Inferior parietal cortex (tissue), 1 donor: ENCODE results near the gene PTPRG.

Experiments
- DNase-seq: peaks from one replicate; pipeline ENCODE4 v3.0.0-alpha.2; 2016; ENCODE audit errors: extremely low spot score

The PTPRG gene

DNA sequence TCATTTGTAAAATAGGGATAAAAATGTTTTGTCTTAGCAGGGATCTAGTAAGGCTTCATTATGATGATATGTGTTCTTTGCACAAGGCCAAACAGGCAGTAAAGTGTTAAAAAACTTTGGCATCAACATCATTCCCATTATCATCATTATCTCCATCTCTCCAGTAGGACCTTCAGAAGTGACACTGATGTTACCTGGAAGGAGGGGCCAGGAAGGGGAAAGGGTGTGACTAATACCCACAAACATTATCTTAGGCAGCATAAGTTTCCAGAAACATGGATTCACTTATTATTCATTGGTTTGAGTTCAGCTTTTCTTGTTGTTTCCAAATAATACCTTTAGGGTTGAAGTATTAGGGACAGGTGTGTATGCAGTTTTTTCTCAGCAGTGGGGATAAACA, 399.6 kb downstream of the PTPRG start:
- no peak for DNase-seq

GRCh38 chr3:61961900-61962299, 400.5 kb downstream of the PTPRG start:
- no peak for DNase-seq

- DNase-seq: no peak
Observed at GRCh38 chr3:61964566-61964965, 403.2 kb downstream of the PTPRG start.

GRCh38 chr3:61965770-61966131, 404.4 kb downstream of the PTPRG start:
- no peak for DNase-seq

DNA sequence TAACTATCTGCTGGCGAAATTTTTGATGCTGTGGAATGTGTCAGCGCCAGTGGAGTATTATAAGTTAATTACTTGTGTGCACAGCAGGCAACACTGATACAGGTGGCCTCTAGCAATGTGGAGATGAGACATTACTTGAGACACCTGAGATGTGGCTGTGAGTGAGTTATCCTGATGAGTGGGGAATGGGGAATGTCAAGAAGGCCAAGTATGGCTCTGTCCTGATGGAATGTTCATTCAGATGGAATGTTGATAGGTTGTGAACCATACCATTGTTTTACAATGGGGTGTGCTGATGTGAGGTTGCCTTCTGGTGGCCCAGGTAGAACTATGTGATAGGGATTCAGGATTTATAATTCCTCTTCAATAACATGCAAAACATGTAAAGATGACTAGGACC, 404.8 kb downstream of the PTPRG start:
- DNase-seq: no peak

DNA sequence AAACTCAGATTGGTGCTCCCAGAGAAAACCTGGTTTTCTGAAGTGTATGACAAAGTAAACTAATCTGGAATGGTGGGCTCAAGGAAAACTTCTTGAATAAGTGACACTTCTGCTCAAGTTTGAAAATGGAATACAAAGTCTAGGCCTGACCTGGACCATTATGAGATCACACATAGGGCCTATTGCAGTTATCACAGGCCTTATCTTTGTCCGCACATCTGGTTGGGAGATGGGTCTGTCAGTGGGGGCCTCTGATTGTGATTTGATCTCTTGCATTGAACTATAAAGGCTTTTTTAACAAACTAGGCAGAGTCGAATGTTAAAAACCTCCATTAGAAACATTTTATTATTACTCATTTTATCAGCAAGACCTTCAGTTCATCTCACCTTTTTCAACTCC, 405.6 kb downstream of the PTPRG start:
- no peak for DNase-seq

GRCh38 chr3:61967937-61968336, 406.6 kb downstream of the PTPRG start:
- no peak for DNase-seq

DNA sequence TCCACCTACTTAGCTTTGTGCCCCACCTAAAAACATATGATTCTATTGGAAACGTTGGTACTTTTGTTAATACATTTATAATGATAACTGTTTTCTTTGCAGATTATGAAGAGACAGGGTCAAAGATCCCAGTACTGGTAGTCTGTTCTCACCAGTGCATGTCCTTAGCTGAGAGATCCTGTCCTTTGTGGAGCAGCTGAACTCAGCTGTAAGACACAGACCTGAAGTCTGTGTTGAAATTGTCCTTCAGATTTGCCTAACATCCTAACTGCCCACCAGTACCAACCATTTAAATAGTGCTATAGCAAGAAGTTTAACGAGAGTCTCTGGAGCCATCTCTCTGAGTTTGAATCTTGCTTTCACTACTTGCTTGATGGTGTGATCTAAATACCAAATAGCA, 413.3 kb downstream of the PTPRG start:
- DNase-seq: no peak

DNA sequence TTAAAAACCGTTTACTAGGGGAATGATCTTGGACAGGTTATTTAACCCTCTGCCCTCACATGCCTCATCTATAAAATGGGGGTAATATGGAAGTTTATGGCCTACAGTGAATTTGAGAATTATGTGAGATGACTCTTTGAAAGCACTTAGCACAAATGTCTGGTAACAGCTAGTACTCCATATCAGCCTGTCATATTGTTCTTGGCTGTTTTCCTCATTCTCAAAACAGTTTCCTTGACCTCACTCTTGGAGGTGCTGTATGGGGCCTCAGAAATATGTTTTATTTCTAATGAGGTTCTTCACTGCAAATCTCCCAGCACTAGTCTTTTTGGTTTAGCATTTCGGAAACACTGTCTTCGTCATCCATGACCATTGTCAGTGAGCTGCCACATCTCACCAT, 413.8 kb downstream of the PTPRG start:
- DNase-seq: no peak

DNA sequence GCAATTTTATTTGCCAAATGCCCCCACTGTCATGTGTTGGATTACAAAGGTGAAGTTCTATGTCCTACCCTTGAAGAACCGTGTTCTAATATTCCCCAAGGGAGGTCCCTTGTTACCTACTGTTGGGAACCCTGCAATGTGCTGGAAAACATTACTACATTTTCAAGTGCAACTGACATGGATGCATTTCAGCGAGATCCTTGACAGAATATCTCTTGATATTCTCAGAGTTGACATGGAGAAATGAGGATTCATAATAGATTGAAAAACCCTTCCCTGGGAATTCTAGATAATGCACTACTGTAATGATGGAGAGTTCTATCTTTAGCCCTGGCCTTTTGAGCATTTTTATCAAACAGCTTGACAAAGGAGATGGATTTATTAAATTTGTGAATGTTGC, 414.6 kb downstream of the PTPRG start:
- DNase-seq: no peak

- DNase-seq: no peak
Observed at GRCh38 chr3:61978460-61979419, 417.4 kb downstream of the PTPRG start.

DNA sequence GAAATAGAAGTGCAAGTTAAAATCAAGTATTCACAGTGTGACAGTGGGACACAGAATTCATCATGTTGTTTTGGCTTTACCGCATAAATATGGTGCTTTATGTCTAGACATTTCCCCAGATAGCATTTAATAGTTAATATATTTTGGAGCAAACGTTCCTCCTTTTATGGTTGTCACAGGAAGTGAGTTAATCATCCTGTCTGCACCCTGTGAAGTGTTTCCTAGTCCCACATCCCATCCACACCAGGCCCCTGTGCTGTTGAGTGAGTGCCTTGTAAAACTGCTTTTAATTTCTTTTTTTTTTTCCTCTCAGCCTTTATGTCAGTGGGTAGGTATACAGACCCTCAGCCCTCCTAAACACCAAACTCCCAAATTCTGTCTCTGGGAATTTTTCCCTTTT, 418.3 kb downstream of the PTPRG start:
- no peak for DNase-seq

GRCh38 chr3:61980041-61980440, 418.7 kb downstream of the PTPRG start:
- DNase-seq: no peak

GRCh38 chr3:61981060-61981459, 419.7 kb downstream of the PTPRG start:
- DNase-seq: no peak

DNA sequence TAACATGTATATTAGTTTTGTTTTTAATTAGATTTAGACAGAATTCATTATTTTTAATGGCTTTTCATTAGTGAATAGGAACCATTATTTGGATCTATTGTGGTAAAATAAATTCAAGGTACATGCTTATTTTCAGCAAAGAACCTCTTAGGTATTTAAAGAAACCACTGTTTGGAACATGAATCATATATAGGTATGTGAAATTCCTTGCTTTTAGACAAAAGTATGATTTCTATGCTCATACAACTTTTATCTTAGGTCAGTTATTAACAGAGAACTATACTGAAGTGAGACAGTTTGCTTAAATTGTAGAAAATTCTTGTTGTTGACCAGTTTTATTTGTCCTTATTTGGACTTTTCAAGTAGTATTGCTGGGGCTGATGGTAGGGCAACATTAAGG, 422.1 kb downstream of the PTPRG start:
- no peak for DNase-seq

- no peak for DNase-seq
Observed at GRCh38 chr3:61985020-61985419, 423.6 kb downstream of the PTPRG start.

- no peak for DNase-seq
Observed at GRCh38 chr3:61986473-61986872, 425.1 kb downstream of the PTPRG start.

DNA sequence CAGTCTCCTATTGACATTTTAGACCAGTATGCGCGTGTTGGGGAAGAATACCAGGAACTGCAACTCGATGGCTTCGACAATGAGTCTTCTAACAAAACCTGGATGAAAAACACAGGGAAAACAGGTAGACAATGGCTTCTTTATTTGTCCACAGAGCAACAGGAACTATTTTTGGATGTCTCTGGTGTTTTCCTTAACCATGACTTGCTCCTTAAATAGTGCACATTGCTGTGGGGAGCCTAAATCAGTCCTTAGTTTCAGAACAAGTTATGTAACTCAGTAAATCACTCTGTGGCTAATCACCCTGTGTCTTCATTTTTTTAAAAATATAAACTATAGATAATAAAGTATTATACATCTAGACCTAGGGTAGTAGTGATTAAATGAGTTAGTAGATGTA, 428.3 kb downstream of the PTPRG start:
- no peak for DNase-seq

- DNase-seq: no peak
Observed at GRCh38 chr3:61990327-61991027, 429.1 kb downstream of the PTPRG start.

- DNase-seq: no peak
Observed at GRCh38 chr3:61991706-61992105, 430.3 kb downstream of the PTPRG start.

DNA sequence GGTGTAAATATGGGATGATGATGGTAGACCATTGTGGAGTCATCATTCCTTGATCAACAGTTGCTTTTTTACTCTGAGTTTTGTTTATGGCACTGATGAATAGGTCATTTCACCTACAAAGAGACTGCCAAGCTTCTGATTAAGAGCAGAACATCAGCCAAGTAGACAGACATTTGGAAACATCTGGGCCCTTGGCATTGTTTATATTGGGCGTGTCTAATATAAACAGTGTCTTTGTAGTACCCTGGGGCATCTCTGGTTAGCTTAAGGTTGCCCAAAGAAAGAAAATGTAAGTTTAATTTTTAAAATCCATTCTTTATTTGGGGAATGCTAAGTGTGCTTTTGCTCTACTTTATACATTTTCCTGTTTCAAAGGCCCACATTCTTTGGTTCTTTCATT, 435.0 kb downstream of the PTPRG start:
- no peak for DNase-seq

DNA sequence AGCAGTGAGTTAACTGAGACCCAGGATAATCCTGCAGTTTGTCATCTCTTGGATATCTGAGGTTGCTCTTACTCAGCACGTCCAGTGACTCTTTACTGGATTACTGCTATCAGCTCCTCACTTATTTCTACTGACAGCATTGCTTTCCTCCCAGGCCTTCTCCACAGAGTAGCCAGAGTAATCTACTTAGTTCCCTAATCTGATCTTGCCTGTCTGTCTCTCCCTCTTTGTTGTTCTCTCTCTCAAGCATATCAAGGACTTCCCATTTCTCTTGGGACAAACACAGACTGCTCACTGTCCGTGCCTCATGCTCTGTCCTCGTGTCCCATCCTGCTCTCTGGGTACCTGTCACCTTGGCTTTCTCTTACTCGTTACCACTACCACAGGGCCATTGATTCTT, 435.7 kb downstream of the PTPRG start:
- no peak for DNase-seq

- no peak for DNase-seq
Observed at GRCh38 chr3:62003835-62004234, 442.5 kb downstream of the PTPRG start.
